Suppressor macrophage treated with lipopolysaccharide for 1 hour (primary cell): ENCODE results near the gene OSBPL8.
A peak's percentile ranks its signal among the peaks of the same experiment; 100 is the strongest.

Source experiments
- DNase-seq, 3 donors: peaks; one replicate each; pipeline ENCODE4 v3.0.0-alpha.2; 2020 to 2022

OSBPL8 gene

GRCh38 chr12:76555231-76555767 lies 4.3 kb downstream of the OSBPL8 start:
- DNase-seq, result no peak

GRCh38 chr12:76554405-76555230 lies 5.0 kb downstream of the OSBPL8 start:
- peak; percentile 28 to 76 (median 66) for DNase-seq

DNA sequence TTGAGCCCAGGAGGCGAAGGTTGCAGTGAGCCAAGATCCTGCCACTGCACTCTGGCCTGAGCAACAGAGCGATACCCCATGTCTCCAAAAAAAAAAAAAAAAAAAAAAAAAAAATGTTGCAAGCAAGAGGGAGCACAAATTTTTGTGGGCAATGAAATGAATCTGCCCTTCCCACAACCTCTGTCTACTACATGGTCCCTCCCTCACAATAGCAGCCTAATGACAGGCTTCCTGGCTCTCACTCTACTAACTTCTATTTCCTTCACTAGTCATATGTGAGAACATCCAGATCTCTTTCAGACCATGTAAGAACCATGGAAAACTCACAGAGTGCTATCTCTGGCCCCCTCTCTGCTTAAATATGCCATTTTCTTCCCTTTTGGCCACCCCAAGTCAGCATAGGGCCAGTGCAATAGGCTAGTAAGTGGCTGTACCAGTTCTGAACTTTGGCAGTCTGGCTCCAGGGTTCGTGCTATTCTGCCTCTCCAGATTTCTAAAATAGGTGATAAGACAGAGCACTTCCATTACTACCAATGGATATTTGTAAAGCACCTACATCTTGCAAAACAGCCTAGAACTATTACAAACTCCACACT lies 7.1 kb downstream of the OSBPL8 start:
- no peak for DNase-seq

DNA sequence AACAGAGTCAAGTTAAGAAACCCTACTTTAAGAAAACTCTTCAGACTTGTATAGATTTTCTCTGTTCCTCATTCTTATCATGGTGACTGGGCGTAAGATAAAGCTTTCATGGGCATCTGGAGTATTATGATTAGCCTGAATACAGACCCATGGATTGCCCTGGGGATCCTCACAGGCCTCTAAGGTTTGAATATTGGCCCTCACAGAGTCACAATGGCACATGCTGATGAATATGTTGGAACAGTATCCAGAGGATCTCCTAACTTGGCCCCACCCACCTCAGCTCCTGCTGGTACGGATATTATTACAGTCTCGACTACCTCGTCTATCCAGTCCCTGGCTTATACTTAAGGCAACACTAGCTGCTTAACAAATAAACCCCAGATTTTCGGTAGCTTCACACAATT lies 8.1 kb downstream of the OSBPL8 start:
- DNase-seq, result no peak

DNA sequence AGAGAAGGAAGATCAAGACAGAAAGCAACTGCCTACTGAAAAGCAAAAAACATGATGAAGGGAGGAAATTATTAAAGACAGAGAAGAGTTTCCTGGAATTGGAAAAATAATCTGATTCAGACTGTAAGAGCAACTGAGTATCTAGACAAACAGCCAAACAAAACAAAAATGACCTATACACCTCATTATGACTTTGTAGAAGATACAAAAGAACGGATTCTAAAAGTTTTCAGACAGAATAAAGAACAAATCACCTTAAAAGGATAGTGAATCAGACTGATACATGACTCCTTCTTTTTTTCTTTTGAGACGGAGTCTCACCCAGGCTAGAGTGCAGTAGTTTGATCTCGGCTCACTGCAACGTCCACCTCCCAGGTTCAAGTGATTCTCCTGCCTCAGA lies 10.4 kb downstream of the OSBPL8 start:
- no peak for DNase-seq

- DNase-seq, result no peak
Observed at GRCh38 chr12:76548222-76548837, 11.2 kb downstream of the OSBPL8 start.

- no peak for DNase-seq
Observed at GRCh38 chr12:76547526-76547925, 12.0 kb downstream of the OSBPL8 start.

GRCh38 chr12:76546889-76547288 lies 12.7 kb downstream of the OSBPL8 start:
- DNase-seq, result no peak

DNA sequence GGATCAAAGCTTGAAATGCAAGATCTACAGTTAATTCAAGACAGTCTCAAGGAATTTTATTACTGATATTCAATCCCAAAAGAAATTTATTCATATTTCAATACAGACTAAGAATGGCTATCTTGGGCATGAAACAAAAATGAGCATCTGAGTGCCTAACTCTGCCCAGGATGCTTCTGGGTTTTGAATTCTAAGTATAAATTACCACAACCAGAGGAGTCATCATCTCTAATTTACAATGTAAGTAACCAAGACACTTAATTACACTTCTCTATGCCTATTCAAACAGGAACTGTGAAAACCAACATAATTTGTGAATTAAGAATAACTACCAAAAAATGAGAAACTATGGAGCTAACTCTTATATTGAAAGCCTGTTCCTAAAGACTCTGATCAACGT lies 14.1 kb downstream of the OSBPL8 start:
- DNase-seq, result no peak

GRCh38 chr12:76544601-76545261 lies 14.8 kb downstream of the OSBPL8 start:
- no peak for DNase-seq

GRCh38 chr12:76543813-76544347 lies 15.7 kb downstream of the OSBPL8 start:
- DNase-seq, result no peak

DNA sequence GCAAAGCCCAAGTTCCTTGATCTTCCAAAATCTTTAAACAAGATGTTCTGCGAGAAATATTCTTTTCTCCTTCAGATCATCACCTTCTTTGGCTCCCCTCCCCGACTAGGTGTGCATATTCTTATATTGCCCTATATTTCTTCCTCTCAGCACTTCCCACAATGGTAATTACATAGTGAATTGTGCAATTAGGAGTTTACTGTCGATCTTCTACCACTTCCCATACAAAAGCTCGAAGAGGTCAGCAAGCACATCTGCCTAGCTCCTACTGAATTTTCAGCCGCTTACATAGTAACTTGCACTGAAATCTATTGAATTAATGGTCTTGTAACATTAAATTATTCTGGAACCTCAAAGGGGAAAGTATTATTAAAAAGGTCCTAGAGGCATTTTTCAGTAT lies 16.7 kb downstream of the OSBPL8 start:
- DNase-seq, result peak in 2 of 3 donors; percentile 42 to 57

DNA sequence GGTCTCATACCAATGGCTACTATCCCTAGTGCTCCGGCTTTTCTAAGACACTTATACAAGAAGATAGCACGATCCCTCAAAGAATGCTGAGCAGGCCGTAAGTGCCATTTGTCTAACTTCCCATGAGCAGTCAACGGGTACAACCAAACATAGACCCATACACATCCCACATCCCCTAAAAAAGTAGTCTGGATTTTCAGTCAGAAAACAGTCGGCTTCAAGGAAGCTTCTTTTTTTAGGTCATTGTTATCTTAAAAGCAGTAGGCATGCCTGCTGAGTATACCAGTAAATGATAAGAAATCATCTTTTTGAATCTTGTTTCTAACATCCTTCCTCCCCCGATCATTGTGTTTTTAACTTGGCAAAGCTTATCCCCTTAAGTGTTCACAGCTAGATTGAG lies 19.8 kb downstream of the OSBPL8 start:
- DNase-seq, result no peak

- DNase-seq, result no peak
Observed at GRCh38 chr12:76537923-76538322, 21.6 kb downstream of the OSBPL8 start.

- no peak for DNase-seq
Observed at GRCh38 chr12:76536546-76536945, 23.0 kb downstream of the OSBPL8 start.

DNA sequence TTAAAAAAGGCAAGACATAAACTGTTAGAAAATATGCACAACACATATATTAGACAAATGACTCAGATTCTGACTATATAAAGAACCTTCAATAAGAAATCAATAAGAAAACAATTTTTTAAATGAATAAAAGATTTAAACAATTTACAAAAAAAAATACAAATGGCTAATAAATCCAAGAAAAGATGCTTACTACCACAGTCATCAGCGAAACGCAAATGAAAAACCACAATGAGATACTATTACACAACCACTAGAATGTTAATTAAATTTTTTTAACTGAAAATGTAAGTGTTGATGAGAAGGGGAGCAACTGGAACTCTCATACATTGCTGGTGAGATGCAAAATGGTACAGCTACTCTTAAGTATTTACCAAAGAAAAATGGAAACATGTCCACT lies 24.4 kb downstream of the OSBPL8 start:
- no peak for DNase-seq

GRCh38 chr12:76533331-76533730 lies 26.2 kb downstream of the OSBPL8 start:
- no peak for DNase-seq

GRCh38 chr12:76532520-76532919 lies 27.1 kb downstream of the OSBPL8 start:
- no peak for DNase-seq

DNA sequence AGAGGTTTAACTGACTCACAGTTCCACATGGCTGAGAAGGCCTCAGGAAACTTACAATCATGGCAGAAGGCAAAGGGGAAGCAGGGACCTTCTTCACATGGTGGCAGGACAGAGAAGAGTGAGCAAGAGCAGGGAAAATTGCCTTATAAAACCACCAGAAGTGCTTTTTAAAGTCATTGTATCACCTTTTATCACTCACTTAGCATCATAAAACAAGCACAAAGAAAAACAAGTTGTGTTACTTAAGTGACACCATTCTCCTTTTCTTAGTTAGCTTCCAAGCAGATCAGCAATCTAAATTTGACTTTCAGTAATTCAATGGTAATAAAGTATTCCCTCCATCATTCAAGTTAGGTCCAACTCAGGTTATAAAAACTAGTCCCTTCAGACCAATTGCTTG lies 28.5 kb downstream of the OSBPL8 start:
- no peak for DNase-seq

GRCh38 chr12:76530516-76530915 lies 29.1 kb downstream of the OSBPL8 start:
- DNase-seq, result no peak

- no peak for DNase-seq
Observed at GRCh38 chr12:76529226-76529918, 30.2 kb downstream of the OSBPL8 start.

DNA sequence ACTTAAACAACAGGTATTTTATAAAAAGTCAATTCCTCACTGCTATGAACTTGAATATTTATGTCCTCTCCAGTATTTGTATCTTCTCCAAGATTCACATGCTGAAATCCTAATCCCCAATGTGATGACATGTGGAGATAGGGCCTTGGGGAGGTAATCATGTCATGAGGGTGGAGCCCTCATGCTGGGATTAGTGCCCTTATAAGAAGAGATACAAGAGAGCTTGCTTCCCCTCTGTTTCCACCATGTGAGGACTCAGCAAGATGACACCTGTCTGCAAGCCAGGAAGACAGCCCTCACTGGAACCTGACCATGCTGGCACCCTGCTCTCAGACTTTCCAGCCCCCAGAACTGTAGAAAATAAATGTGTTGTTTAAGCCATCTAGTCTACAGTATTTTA lies 36.2 kb downstream of the OSBPL8 start:
- DNase-seq, result no peak
